HepG2 (cell line): ENCODE measurements around the gene POLN.

Source experiments
- CAMTA2 ChIP-seq: sonication (generic); formaldehyde crosslinking; IDR thresholded peaks from 2 replicates; pipeline ENCODE4 v1.4.0; 2020; ENCODE audit warnings: mild to moderate bottlenecking, missing genetic modification reagents, borderline replicate concordance
- POLR2A ChIP-seq, 2 experiments: IDR thresholded peaks; 2 replicates each; pipeline ENCODE4 v1.6.1; 2011; ENCODE audit warnings: low read depth in 2 of 2, low read length in 2 of 2, mild to moderate bottlenecking in 1 of 2, moderate library complexity in 1 of 2; ENCODE audit not compliant: insufficient read depth in 1 of 2
- SALL2 ChIP-seq: sonication (generic); formaldehyde crosslinking; IDR thresholded peaks from 2 replicates; pipeline ENCODE4 v1.8.1; 2023; ENCODE audit warnings: mild to moderate bottlenecking, missing genetic modification reagents, inconsistent platforms
- SP1 ChIP-seq, 2 experiments: fragments of 450-650 bp in 1 of 2; sonication (generic) in 1 of 2; formaldehyde crosslinking in 1 of 2; IDR thresholded peaks; 2 replicates each; pipeline versions ENCODE4 v1.4.0 to v1.6.1; 2016 to 2020; ENCODE audit warnings: missing genetic modification reagents in 1 of 2
- ZNF841 ChIP-seq: sonication (generic); formaldehyde crosslinking; IDR thresholded peaks from 2 replicates; pipeline ENCODE4 v1.8.1; 2023; ENCODE audit warnings: missing genetic modification reagents, borderline replicate concordance

- no peak for TF ChIP-seq SALL2 (CRISPR knock-in tag)
- TF ChIP-seq SP1 (IDR thresholded peaks at IDR 0.05), result no peak
- TF ChIP-seq SP1 (CRISPR knock-in tag; IDR thresholded peaks at IDR 0.05), result no peak
- no peak for TF ChIP-seq POLR2A (IDR thresholded peaks at IDR 0.05; ENCODE audit: insufficient read depth in 1 of 2, low read depth in 2 of 2, low read length in 2 of 2)
- TF ChIP-seq CAMTA2 (CRISPR knock-in tag), result no peak
- TF ChIP-seq ZNF841 (CRISPR knock-in tag), result no peak
Measured at GRCh38 chr4:2267320-2267811, 25.4 kb upstream of the POLN start.
